Measurements from ENCODE around the gene CERS4. TPM values are rescaled to one million over a fixed set of nuclear protein-coding genes. Genes with fewer than 3 reads are reported as not detected.
"Not testable (repeated sequence)": the region's sequence is repeated elsewhere in the genome, so short reads cannot be mapped to it uniquely, and the experiment has no call there.

The CERS4 gene
- polyA plus RNA-seq, 1 donor from 2014 or later, result 59.3 TPM

DNA sequence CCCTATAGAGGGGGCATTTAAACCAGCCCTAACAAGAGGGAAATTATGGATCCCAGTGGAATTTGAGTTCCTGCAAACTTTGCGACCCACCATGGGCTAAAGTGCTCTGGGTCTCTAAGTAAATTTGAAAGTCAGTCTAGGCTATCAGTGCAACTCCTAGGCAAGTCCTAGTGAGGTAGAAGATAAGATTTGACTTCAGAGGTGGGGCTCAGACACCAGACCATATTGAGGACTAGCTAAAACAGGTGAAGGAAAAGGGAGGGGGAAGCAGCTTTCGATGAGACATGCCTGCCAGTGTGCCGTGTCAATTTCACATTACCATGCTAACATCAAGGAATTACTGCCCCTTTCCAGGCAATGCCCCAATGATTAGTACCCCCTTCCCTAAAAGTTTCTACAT is 60.6 kb downstream of the CERS4 start:
- no peaks in the 10 kb centered on the region for H3K9me3 ChIP-seq (ENCODE audit: low read length)
- H3K4me2 ChIP-seq (ENCODE audit: low read length), result no peak overlapping the region
- no peak overlapping the region for H2AFZ ChIP-seq (ENCODE audit: low read depth, low read length)
- H3K79me2 ChIP-seq (replicated peaks; ENCODE audit: insufficient read depth, low read length), result no peaks in the 10 kb centered on the region
- H3K9ac ChIP-seq (ENCODE audit: low read length), result no peak overlapping the region
- no peak for TF ChIP-seq EP300 (conservative IDR thresholded peaks at IDR 0.05; ENCODE audit: poor library complexity, severe bottlenecking)
- no peak for TF ChIP-seq RAD21 (conservative IDR thresholded peaks at IDR 0.05)
- no peak for TF ChIP-seq EZH2 (IDR thresholded peaks at IDR 0.05; ENCODE audit: borderline replicate concordance, insufficient read depth, low read length, poor library complexity, severe bottlenecking)
- no peak for TF ChIP-seq SMC3 (conservative IDR thresholded peaks at IDR 0.05; ENCODE audit: poor library complexity)
- TF ChIP-seq, protein P1, sequence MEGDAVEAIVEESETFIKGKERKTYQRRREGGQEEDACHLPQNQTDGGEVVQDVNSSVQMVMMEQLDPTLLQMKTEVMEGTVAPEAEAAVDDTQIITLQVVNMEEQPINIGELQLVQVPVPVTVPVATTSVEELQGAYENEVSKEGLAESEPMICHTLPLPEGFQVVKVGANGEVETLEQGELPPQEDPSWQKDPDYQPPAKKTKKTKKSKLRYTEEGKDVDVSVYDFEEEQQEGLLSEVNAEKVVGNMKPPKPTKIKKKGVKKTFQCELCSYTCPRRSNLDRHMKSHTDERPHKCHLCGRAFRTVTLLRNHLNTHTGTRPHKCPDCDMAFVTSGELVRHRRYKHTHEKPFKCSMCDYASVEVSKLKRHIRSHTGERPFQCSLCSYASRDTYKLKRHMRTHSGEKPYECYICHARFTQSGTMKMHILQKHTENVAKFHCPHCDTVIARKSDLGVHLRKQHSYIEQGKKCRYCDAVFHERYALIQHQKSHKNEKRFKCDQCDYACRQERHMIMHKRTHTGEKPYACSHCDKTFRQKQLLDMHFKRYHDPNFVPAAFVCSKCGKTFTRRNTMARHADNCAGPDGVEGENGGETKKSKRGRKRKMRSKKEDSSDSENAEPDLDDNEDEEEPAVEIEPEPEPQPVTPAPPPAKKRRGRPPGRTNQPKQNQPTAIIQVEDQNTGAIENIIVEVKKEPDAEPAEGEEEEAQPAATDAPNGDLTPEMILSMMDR (IDR thresholded peaks at IDR 0.05; ENCODE audit: poor library complexity, severe bottlenecking), result no peak
- no peaks in the 10 kb centered on the region for H3K36me3 ChIP-seq (ENCODE audit: insufficient read depth, low read length)
- no peak overlapping the region for H3K27ac ChIP-seq (ENCODE audit: low read length)
- H3K9me2 ChIP-seq (ENCODE audit: insufficient read depth, low read length), result no peaks in the 10 kb centered on the region
- H3K4me3 ChIP-seq (ENCODE audit: low read length), result no peak overlapping the region
- no peaks in the 10 kb centered on the region for H3K27me3 ChIP-seq (ENCODE audit: insufficient read depth, low read depth, low read length)
- no peaks in the 10 kb centered on the region for H3F3A ChIP-seq (ENCODE audit: insufficient read depth, low read length, poor library complexity, severe bottlenecking)
- H4K20me1 ChIP-seq (ENCODE audit: insufficient read depth), result no peaks in the 10 kb centered on the region

DNA sequence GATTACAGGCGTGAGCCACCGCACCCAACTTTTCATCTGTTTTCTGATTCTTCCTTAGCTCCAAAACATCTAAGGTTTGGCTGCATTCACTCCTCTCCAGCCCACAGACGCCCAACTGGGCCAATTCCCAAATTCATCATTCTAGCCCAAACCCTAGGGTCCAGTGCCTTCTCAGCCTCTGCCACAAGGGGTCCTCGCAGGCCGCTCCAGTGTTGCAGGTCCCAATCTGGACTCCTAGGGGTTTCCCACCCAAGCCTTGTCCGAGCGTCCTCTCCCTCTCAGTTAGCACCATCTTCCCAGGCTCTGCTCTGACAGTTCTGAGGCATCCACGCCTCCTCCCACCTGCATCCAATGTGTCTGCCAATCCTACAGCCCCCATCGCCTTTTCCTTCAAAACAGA is 67.3 kb downstream of the CERS4 start:
- H3K9me2 ChIP-seq (ENCODE audit: insufficient read depth, low read length); H4K20me1 ChIP-seq (ENCODE audit: insufficient read depth); H3K79me2 ChIP-seq (replicated peaks; ENCODE audit: insufficient read depth, low read length); H3K4me3 ChIP-seq (ENCODE audit: low read length); H3K4me2 ChIP-seq (ENCODE audit: low read length); H2AFZ ChIP-seq (ENCODE audit: low read depth, low read length); H3K9ac ChIP-seq (ENCODE audit: low read length); H3K36me3 ChIP-seq (ENCODE audit: insufficient read depth, low read length); H3F3A ChIP-seq (ENCODE audit: insufficient read depth, low read length, poor library complexity, severe bottlenecking); H3K27me3 ChIP-seq (ENCODE audit: insufficient read depth, low read depth, low read length); H3K9me3 ChIP-seq (ENCODE audit: low read length); H3K27ac ChIP-seq (ENCODE audit: low read length): not testable (repeated sequence)

DNA sequence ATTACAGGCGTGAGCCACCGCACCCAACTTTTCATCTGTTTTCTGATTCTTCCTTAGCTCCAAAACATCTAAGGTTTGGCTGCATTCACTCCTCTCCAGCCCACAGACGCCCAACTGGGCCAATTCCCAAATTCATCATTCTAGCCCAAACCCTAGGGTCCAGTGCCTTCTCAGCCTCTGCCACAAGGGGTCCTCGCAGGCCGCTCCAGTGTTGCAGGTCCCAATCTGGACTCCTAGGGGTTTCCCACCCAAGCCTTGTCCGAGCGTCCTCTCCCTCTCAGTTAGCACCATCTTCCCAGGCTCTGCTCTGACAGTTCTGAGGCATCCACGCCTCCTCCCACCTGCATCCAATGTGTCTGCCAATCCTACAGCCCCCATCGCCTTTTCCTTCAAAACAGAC is 82.2 kb downstream of the CERS4 start:
- H3K4me3 ChIP-seq (ENCODE audit: low read length); H3K27me3 ChIP-seq (ENCODE audit: insufficient read depth, low read depth, low read length); H3K36me3 ChIP-seq (ENCODE audit: insufficient read depth, low read length); H3K9ac ChIP-seq (ENCODE audit: low read length); H2AFZ ChIP-seq (ENCODE audit: low read depth, low read length); H3K79me2 ChIP-seq (replicated peaks; ENCODE audit: insufficient read depth, low read length); H3K4me2 ChIP-seq (ENCODE audit: low read length); H3K9me2 ChIP-seq (ENCODE audit: insufficient read depth, low read length); H4K20me1 ChIP-seq (ENCODE audit: insufficient read depth); H3K9me3 ChIP-seq (ENCODE audit: low read length); H3K27ac ChIP-seq (ENCODE audit: low read length); H3F3A ChIP-seq (ENCODE audit: insufficient read depth, low read length, poor library complexity, severe bottlenecking): not testable (repeated sequence)

DNA sequence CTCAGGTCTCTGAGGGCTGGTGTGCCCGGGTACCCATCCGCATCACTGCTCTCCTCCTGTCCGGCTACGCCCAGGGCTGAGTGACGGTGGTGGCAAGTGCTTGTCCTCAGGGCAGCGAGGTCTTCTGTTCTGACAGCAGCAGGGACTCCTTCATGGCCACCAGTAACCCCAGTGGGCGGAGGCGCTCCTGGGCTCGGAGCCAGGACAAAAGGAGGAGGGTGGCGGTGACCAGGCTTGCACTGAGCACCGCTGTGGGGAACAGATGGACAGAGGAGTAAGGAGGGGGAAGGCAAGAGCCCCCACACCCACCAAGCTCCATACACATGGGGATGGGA is 93.2 kb downstream of the CERS4 start:
- Histone ChIP-seq H3K9me2 (ENCODE audit: insufficient read depth, low read length) (no peaks in the 10 kb centered on the region), H3K36me3 (ENCODE audit: insufficient read depth, low read length) (no peaks in the 10 kb centered on the region), H3K27ac (ENCODE audit: low read length) (no peak overlapping the region), H3K27me3 (ENCODE audit: insufficient read depth, low read depth, low read length) (no peaks in the 10 kb centered on the region), H3K4me2 (ENCODE audit: low read length) (no peak overlapping the region), H3K4me3 (ENCODE audit: low read length) (no peak overlapping the region), H2AFZ (ENCODE audit: low read depth, low read length) (no peak overlapping the region), H3K9me3 (ENCODE audit: low read length) (no peaks in the 10 kb centered on the region), H4K20me1 (ENCODE audit: insufficient read depth) (no peaks in the 10 kb centered on the region), H3K9ac (ENCODE audit: low read length) (no peak overlapping the region), H3F3A (ENCODE audit: insufficient read depth, low read length, poor library complexity, severe bottlenecking) (no peaks in the 10 kb centered on the region), H3K79me2 (replicated peaks; ENCODE audit: insufficient read depth, low read length) (peaks cover 7% of the 10 kb centered on the region)
- TF ChIP-seq MXI1 (conservative IDR thresholded peaks at IDR 0.05; ENCODE audit: poor library complexity, severe bottlenecking) (no peak), EZH2 (IDR thresholded peaks at IDR 0.05; ENCODE audit: borderline replicate concordance, insufficient read depth, low read length, poor library complexity, severe bottlenecking) (no peak), RAD21 (conservative IDR thresholded peaks at IDR 0.05) (no peak), POLR2AphosphoS5 (IDR thresholded peaks at IDR 0.05) (no peak), SMC3 (conservative IDR thresholded peaks at IDR 0.05; ENCODE audit: poor library complexity) (no peak), EP300 (conservative IDR thresholded peaks at IDR 0.05; ENCODE audit: poor library complexity, severe bottlenecking) (no peak), TAF1 (IDR thresholded peaks at IDR 0.05; ENCODE audit: low read depth) (no peak)
- TF ChIP-seq, protein P2, sequence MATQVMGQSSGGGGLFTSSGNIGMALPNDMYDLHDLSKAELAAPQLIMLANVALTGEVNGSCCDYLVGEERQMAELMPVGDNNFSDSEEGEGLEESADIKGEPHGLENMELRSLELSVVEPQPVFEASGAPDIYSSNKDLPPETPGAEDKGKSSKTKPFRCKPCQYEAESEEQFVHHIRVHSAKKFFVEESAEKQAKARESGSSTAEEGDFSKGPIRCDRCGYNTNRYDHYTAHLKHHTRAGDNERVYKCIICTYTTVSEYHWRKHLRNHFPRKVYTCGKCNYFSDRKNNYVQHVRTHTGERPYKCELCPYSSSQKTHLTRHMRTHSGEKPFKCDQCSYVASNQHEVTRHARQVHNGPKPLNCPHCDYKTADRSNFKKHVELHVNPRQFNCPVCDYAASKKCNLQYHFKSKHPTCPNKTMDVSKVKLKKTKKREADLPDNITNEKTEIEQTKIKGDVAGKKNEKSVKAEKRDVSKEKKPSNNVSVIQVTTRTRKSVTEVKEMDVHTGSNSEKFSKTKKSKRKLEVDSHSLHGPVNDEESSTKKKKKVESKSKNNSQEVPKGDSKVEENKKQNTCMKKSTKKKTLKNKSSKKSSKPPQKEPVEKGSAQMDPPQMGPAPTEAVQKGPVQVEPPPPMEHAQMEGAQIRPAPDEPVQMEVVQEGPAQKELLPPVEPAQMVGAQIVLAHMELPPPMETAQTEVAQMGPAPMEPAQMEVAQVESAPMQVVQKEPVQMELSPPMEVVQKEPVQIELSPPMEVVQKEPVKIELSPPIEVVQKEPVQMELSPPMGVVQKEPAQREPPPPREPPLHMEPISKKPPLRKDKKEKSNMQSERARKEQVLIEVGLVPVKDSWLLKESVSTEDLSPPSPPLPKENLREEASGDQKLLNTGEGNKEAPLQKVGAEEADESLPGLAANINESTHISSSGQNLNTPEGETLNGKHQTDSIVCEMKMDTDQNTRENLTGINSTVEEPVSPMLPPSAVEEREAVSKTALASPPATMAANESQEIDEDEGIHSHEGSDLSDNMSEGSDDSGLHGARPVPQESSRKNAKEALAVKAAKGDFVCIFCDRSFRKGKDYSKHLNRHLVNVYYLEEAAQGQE (IDR thresholded peaks at IDR 0.05; ENCODE audit: borderline replicate concordance), result no peak
- TF ChIP-seq, protein P1 (IDR thresholded peaks at IDR 0.05; ENCODE audit: poor library complexity, severe bottlenecking), result no peak

Measured in neural cell (in vitro differentiated cells).